Left ventricle myocardium inferior (tissue), 1 donor: Measurements from ENCODE around the gene PCNT. TPM values are rescaled to one million over a fixed set of nuclear protein-coding genes. Genes with fewer than 3 reads are reported as not detected.

Experiments used
- DNase-seq: peaks from one replicate; pipeline ENCODE4 v3.0.0-alpha.2; 2020
- H3K27ac ChIP-seq: fragments of 200-600 bp; replicated peaks from 2 replicates; pipeline ENCODE4 v1.8.0; 2021
- H3K27me3 ChIP-seq: fragments of 200-600 bp; 2 replicates; pipeline ENCODE4 v1.8.0; 2021; ENCODE audit warnings: low read depth
- H3K36me3 ChIP-seq: fragments of 200-600 bp; 2 replicates; pipeline ENCODE4 v1.8.0; 2021
- H3K4me1 ChIP-seq: fragments of 200-600 bp; 2 replicates; pipeline ENCODE4 v1.8.0; 2021
- H3K4me3 ChIP-seq: fragments of 200-600 bp; 2 replicates; pipeline ENCODE4 v1.8.0; 2021; ENCODE audit warnings: mild to moderate bottlenecking, moderate library complexity
- H3K9me3 ChIP-seq: fragments of 200-600 bp; replicated peaks from 2 replicates; pipeline ENCODE4 v1.8.0; 2021
- CTCF ChIP-seq: fragments of 200-600 bp; IDR thresholded peaks from 2 replicates; pipeline ENCODE4 v1.8.0; 2021; ENCODE audit warnings: antibody characterized with exemption, mild to moderate bottlenecking, borderline replicate concordance
- intact Hi-C: fragments of 100-400 bp; cut with micrococcal nuclease; formaldehyde crosslinking; loops from one replicate; pipeline ENCODE4 v1.11.0; 2022
- total RNA-seq: library from RNA; stranded (reverse); fragmentation: NEBNext Ultra II Directional; extraction: Animal tissue kit (Norgen Biotek cat#: 25700); gene quantifications from one replicate; pipeline ENCODE4 v1.2.1, GENCODE V29; 2021
- donor health status: DM: no; HTN: yes; CAD: no; lungs with severe emphysema.

The PCNT gene
- total RNA-seq, 1 donor from 2014 or later, result 36.3 TPM

GRCh38 chr21:46354518-46354917 is 30.6 kb downstream of the PCNT start:
- no peak for DNase-seq

GRCh38 chr21:46355161-46356004 is 31.4 kb downstream of the PCNT start:
- intact Hi-C loops, result no loop called here
- no peaks in the 10 kb centered on the region for H3K9me3 ChIP-seq
- no peak for DNase-seq
- no peak overlapping the region for H3K27ac ChIP-seq
- H3K4me1 ChIP-seq, result no peaks in the 10 kb centered on the region
- H3K4me3 ChIP-seq, result no peak overlapping the region
- TF ChIP-seq CTCF, result no peak
- peaks cover 90% of the 10 kb centered on the region for H3K36me3 ChIP-seq
- H3K27me3 ChIP-seq, result no peaks in the 10 kb centered on the region

More at GRCh38 chr21:46354518-46354917, 30.6 kb downstream of the PCNT start:
- intact Hi-C loops, result no loop called here
- H3K4me1 ChIP-seq, result no peaks in the 10 kb centered on the region
- no peaks in the 10 kb centered on the region for H3K9me3 ChIP-seq
- H3K27me3 ChIP-seq, result no peaks in the 10 kb centered on the region
- TF ChIP-seq CTCF, result no peak
- no peak overlapping the region for H3K4me3 ChIP-seq
- no peak overlapping the region for H3K27ac ChIP-seq
- H3K36me3 ChIP-seq, result peaks cover 94% of the 10 kb centered on the region

DNA sequence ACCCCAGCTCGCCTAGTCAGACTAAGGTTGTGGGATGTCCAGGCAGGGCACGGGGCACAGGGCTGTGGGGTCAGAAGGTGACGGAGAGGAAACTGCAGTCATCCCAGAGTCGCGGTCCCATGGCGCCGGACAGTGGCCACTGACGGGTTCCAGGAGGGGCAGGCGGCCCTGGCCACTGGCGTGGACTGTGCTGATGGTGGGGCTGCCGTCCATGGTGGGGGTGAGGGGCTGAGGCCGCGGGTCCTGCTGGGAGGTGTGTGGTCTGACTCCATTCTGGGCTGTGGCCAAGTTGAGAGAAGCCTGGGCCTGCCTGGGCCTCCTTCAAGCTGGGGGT is 32.0 kb downstream of the PCNT start:
- no peak overlapping the region for H3K4me3 ChIP-seq

DNA sequence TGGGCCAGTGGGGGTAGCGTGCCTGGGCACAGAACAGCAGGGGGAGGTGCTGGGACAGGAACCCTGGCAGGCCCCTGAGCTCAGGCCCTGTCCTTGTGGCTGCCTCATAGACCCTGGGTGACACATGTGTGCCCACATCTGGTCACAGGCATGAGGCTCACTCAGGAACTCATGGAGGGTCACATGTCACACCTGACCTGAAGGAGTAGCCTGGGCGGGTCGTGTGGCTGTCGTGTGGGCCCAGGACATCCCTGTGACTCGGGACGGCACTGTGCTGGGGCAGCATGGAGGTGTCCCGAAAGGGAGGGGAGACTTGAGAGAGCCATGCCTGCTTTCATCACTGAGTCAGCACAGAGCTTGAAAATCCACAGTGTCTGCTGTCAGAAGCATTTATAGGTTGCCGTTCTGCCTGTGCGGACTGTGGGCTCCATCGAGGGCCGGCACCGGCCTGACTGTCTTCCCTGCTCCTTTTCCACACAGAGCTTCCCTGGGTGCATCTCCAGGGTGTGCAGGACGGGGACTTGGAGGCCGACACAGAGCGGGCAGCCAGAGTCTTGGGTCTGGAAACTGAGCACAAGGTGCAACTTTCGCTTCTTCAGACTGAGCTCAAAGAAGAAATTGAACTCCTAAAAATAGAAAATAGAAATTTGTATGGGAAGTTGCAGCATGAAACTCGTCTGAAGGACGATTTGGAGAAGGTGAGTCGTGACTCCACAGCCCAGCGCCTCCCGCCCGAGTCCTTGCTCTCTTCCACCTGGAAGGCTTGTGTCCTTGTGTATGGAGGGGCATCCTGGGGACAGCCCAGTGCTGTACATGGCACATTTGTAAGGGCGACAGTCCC is 32.8 kb downstream of the PCNT start:
- Histone ChIP-seq H3K27ac (no peak overlapping the region), H3K4me1 (no peaks in the 10 kb centered on the region), H3K36me3 (peaks cover 90% of the 10 kb centered on the region), H3K9me3 (no peaks in the 10 kb centered on the region), H3K27me3 (no peaks in the 10 kb centered on the region), H3K4me3 (no peak overlapping the region)
- no peak for TF ChIP-seq CTCF
- no peak for DNase-seq
- intact Hi-C loops, result no loop called here

More for the DNA sequence above, 32.0 kb downstream of the PCNT start:
- no peak overlapping the region for H3K27ac ChIP-seq
- no peaks in the 10 kb centered on the region for H3K9me3 ChIP-seq
- TF ChIP-seq CTCF, result no peak
- no peaks in the 10 kb centered on the region for H3K27me3 ChIP-seq
- DNase-seq, result no peak
- intact Hi-C loops, result no loop called here
- H3K4me1 ChIP-seq, result no peaks in the 10 kb centered on the region
- H3K36me3 ChIP-seq, result peaks cover 90% of the 10 kb centered on the region

- no peaks in the 10 kb centered on the region for H3K27me3 ChIP-seq
- peaks cover 88% of the 10 kb centered on the region for H3K36me3 ChIP-seq
- H3K4me1 ChIP-seq, result no peaks in the 10 kb centered on the region
- intact Hi-C loops, result no loop called here
- no peak overlapping the region for H3K27ac ChIP-seq
- no peak overlapping the region for H3K4me3 ChIP-seq
- no peak for DNase-seq
- no peak for TF ChIP-seq CTCF
- no peaks in the 10 kb centered on the region for H3K9me3 ChIP-seq
Observed at GRCh38 chr21:46357335-46357604, 33.3 kb downstream of the PCNT start.
